Stimulated activated CD4-positive, alpha-beta T cell treated with anti-CD3 and anti-CD28 coated beads, TNF-alpha, amount 100 ng/mL, for 1 hour (primary cell): ENCODE data around the gene KCND1.

Source experiments
- DNase-seq, 3 donors: peaks; one replicate each; pipeline ENCODE4 v3.0.0-alpha.2; 2020; ENCODE audit warnings: low read depth in 3 of 3, low spot score in 1 of 3

Gene KCND1

GRCh38 chrX:48939524-48940228, 32.0 kb downstream of the KCND1 start:
- no peak for DNase-seq

GRCh38 chrX:48938721-48939425, 32.8 kb downstream of the KCND1 start:
- DNase-seq: peak in 1 of 3 donors; percentile 44

- DNase-seq: peak; percentile 71 to 79 (median 74)
Measured at GRCh38 chrX:48937054-48937907, 34.4 kb downstream of the KCND1 start.

DNA sequence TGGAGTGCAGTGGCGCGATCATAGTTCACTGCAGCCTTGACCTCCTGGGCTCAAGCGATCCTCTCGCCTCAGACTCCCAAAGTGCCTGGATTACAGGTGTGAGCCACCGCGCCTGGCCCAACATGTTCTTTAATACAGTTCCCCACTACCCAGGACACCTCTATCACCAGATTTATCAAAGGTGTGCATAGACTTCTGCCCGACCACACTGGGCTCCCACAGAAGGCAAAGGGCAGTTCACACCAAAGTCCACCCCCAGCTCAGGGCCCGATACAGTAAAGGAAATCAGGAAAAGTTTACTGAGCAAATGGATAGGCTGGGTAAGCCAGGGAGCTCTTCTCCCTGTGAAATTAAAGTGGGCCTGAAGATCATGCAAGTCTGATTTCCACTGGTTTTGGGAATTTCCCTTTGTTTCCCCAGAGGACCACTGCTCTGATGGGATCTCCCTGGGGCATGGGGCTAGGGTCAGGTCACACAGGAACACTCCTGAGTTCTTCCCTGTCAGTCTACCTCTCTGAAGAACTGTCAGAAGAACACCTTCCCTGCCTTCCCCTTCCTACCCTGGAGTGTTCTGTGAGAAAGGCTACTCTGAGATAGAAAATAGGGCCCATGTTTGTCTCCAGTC, 35.1 kb downstream of the KCND1 start:
- DNase-seq: no peak

DNA sequence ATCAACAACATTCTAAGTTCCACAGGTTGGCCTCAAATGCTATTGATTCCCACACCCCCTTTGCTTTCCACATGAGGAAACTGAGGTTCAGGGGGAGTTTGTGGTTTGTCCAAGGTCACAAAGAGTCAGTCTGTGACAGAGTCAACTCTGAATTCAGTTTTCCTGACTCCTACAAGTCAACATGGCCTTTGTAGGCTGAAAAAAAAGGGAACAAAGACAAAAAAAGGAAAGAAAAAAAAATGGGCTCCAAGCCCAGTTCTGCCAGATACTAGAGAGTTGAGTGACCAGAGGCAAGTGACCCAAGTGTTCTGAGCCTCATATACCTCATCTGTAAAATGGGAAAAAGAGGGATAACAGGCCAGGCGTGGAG, 36.4 kb downstream of the KCND1 start:
- DNase-seq: no peak

GRCh38 chrX:48934581-48935300, 36.9 kb downstream of the KCND1 start:
- no peak for DNase-seq

DNA sequence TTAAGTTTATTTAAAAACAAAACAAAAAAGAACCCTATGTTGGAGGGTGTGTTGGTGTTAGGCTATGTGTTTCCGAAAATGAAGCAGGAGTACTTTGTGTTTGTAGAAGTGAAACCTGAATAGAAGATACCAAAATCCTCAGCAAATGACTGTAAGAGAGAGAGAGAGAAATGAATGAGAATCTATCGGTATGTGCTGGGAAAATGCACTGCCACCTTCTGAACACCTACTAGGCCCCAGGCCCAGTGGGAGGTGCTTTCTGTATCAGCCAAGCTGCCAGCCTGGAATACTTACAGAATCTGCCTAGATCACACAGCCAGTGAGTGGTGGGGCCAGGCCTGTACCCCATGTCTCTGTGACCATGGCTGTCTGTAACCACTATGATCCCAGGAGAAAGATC, 37.9 kb downstream of the KCND1 start:
- DNase-seq: no peak

- DNase-seq: no peak
Measured at GRCh38 chrX:48927736-48928382, 43.8 kb downstream of the KCND1 start.

- DNase-seq: no peak
Measured at GRCh38 chrX:48927123-48927522, 44.5 kb downstream of the KCND1 start.

- DNase-seq: no peak
Measured at GRCh38 chrX:48924270-48924669, 47.4 kb downstream of the KCND1 start.

- no peak for DNase-seq
Measured at GRCh38 chrX:48923771-48924170, 47.9 kb downstream of the KCND1 start.

GRCh38 chrX:48920718-48921104, 50.9 kb downstream of the KCND1 start:
- DNase-seq: no peak

GRCh38 chrX:48919947-48920717, 51.5 kb downstream of the KCND1 start:
- DNase-seq: no peak

- DNase-seq: no peak
Measured at GRCh38 chrX:48919360-48919841, 52.2 kb downstream of the KCND1 start.

DNA sequence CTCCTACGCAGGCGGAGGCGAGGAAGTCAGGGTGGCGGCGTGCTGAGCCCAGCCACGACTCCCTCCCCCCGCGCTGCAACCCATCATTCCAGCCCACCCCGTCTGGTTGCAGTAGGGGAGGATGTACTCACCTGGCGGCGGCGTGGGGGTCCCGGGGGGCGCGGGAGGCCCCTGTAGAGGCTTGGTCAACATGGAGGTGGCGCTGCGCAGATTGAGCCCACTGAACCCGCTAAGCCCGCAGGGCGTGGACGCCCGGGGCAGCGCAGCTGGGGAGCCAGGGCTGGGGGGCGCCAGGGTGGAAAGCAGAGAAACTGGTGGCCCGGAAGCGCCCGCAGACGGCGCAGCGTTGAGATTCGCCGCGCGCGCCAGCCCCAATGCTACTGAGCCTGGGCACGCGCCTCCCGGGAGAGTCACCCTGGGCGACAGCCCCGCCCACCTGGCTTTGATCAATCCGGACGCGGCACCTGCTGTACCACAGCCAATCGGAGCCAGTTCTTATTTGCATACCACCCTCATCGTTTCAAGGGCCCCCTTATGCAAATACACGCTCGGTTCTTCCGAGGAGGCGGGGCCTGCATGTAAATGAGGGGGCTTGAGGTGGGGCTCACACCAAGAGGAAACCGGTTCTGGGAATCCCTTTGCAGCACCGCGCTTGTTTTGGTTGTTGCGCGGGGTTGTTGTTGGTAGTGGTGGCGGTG, 52.9 kb downstream of the KCND1 start, which contains the start of gene PIM2:
Gene PIM2, minus strand, starts transcription at position 382 of the 698 bp plus-strand sequence. Its CDS starts 190 bp downstream, at position 192.
- DNase-seq: peak; percentile 72 to 85 (median 81)

DNA sequence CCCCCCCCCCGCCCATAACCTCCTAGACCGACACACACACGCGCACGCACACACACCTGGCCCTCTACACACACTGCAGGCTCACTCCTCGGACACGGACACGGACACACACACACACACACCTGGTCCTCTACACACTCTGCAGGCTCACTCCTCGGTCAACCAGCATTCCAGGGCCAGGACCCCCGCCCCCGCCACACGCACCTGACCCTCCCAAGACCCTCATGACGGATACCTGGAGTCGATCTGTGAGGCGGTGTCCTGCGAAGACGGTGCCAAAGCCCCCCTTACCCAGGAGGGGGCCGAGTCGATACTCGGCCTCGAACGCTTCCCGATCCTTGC, 53.4 kb downstream of the KCND1 start:
- no peak for DNase-seq

DNA sequence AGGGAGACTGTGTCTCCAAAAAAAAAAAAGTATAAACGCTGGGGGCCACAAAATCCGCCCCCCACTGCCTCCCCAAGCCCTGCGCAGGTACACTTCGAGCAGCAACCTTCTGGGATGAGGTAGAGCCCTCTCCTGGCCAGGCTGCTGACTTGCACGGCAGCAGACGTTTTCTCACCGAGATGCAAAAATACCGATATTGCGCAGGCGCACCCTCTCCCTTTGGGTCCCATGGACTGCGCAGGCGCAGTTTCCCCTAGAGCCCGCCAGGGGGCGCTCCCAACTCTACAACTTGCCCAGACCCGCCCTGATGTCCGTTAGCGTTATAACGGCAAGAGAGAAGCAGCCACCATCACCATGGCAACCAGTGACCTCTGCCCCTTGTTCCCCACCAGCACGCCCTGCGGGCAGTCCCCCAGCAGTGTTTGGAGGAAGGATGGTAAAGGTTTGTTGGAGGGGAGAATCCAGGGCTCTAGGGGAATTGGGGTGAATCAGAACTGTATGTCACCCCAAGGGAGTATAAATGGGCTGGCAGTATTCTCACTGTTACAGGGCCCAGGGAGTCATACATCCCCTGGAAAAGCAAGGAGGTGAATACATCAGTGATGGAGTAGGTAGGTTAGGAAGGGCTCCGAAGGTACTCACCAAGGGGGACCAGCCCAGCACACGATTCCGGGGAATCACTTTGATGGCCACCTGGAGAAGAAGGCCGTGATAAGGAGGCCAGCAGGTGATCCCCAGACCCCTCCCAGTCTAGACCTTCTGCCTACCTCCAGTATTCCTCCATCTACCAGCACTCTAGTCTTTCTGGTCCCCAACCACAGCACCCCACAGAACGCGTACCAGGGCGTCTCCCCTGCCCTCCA, 54.3 kb downstream of the KCND1 start:
- DNase-seq: peak; percentile 70 to 82 (median 71)
